ENCODE results near the gene NINL. TPM values are rescaled to one million over a fixed set of nuclear protein-coding genes. Genes with fewer than 3 reads are reported as not detected.
"Not testable (repeated sequence)": the region's sequence is repeated elsewhere in the genome, so short reads cannot be mapped to it uniquely, and the experiment has no call there.

The NINL gene
- total RNA-seq, 1 donor from 2014 or later: 5.0 TPM

- DNase-seq (ENCODE audit: low spot score): no peak
Observed at GRCh38 chr20:25486377-25486776, 99.0 kb downstream of the NINL start.

- no peak for DNase-seq (ENCODE audit: low spot score)
Observed at GRCh38 chr20:25485872-25486271, 99.5 kb downstream of the NINL start.

DNA sequence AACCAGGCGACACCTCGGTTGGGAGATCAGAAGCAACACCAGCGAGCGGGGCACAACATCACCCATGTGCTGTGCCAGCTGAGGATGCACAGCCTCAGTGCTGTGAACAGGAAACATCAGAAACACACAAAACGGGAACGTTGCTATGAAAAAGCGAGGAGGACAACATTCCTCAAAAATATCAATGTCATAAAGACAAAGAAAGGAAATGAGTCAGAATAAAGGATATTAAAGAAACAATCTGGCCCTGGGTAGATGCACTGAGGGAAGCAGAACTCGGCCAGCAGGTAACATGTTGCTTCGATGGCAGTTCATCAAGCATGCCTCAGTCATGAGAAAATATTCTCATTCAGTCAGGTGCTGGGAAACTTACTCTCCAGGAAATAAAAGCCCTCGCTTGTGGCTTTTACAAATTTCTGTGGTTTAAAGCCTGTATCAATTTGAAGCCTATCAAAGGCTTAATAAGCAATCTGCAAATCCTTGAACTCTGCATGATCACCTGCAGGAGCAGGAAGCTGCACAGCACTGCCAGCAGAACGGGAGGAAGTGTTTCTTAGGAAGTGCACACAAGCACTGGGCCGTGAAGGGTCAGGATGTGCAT lies 100.3 kb downstream of the NINL start:
- DNase-seq (ENCODE audit: low spot score): no peak

DNA sequence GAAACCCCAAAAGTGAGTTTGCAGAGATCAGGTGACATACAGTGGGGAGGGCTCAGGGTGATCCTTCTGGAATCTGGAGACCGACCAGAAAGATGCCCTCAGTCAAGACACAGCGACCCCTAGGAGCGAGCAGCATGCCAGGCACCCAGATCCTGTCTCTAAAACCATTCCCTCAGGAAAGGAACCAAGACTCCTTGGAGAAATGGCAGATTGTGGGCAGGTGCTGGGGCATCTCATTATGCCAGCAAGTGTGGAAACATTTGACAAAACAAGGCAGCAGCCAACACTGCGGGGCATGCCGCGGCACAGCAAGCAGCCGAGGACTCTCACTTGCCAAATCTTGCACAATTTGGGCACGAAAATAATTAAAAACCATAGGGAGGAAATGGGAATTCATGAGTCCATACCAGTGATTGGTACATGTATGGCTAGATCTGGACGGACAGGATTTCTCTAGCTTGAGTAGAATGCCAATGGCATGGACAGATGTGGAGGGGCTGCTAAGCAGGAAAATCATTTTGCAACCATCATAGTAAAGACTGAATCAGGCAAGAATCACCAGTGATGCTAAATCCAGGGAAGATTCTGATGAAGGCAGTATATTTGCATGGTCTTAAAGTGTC lies 101.0 kb downstream of the NINL start:
- no peak for DNase-seq (ENCODE audit: low spot score)

GRCh38 chr20:25483431-25484132 lies 101.7 kb downstream of the NINL start:
- no peak for DNase-seq (ENCODE audit: low spot score)

DNA sequence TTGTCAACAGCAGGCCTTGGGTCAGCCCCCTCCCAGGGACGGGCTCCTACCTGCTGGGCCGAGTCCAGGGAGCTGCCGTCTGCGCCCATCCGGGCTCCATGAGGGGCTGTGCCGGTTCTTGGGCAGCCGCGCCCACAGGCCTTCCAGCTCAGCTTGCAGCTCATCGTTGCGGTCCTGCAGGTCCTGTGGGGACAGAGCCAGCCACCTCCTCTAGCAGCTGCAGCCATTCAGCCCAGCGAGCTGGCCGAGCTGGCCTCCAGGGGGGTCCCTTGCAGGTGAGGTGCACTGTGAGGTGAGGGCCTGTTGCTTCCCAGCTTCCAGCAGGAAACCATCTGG lies 103.4 kb downstream of the NINL start:
- no peak for DNase-seq (ENCODE audit: low spot score)

DNA sequence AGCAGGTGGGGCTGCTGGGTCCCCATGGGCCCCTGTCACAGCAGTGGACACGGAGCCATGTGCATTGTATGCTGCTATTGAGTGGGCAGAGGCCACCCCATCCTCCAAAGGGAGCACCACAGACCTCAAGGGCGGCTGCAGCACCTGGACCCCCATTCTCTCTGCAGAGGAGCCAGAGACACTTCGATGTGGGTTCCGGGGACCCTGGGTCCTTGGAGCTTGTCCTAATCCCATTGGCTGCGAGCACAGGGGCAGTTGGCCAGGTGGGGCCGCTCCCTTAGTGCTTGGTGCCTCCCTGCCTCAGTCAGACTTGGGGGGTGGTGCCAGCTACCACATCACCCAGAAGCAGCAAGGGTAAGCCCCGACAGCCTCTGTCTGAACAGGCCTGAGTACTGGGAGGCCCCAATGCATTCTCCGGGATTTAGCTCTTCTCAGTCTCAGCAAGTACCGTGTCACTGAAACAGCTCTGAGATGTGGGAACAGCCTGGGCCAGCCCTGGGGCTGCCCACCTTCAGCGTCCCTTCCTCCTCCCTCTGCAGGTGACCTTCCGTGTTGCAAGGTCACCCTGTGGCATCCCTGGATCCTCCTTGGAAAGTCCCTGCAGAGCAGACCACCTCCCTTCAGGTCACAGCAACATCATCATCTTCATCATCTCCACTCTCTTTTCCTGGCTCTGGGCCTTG lies 104.0 kb downstream of the NINL start:
- DNase-seq (ENCODE audit: low spot score): no peak

- DNase-seq (ENCODE audit: low spot score): no peak
Observed at GRCh38 chr20:25480797-25481196, 104.5 kb downstream of the NINL start.

GRCh38 chr20:25480156-25480555 lies 105.2 kb downstream of the NINL start:
- DNase-seq (ENCODE audit: low spot score): no peak

- DNase-seq (ENCODE audit: low spot score): no peak
Observed at GRCh38 chr20:25479638-25480037, 105.7 kb downstream of the NINL start.

DNA sequence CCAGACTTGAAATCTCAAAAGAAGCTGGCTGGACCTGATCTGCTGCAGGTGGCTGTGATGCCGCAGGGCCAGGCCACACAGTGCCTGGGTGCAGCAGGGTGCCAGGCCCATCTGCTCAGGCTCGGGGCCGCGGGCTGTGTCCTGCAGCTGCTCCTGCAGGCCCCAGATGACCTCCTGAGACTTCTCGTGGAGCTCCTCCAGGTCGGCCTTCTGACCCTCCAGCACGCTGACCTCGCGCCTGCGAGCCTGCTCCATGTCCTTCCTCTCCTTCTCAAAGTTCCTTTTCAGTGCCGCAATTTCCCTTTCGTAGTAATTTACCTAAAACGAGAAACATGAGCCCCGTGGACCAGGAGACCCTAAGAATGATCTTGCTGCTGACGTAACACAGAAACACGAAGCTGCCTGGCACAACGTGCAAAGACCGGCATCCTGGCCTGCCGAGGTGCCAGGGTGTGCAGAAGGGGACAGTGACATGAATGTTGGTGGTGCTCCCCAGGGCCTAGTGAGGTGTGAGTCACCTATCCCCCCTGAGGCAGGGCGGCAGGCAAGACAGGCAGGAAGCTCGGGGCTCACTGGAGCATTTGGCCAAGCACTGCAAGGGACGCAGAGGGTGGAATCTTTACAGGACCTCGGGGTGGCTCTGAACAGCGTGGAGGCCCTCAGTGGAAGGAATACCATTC lies 106.3 kb downstream of the NINL start:
- no peak for DNase-seq (ENCODE audit: low spot score)

- no peak for DNase-seq (ENCODE audit: low spot score)
Observed at GRCh38 chr20:25477014-25477882, 108.1 kb downstream of the NINL start.

GRCh38 chr20:25476106-25477013 lies 109.0 kb downstream of the NINL start:
- DNase-seq (ENCODE audit: low spot score): no peak

GRCh38 chr20:25473297-25473696 lies 112.0 kb downstream of the NINL start:
- not testable (repeated sequence) for DNase-seq (ENCODE audit: low spot score)

- no peak for DNase-seq (ENCODE audit: low spot score)
Observed at GRCh38 chr20:25471020-25471419, 114.3 kb downstream of the NINL start.

GRCh38 chr20:25470045-25470444 lies 115.3 kb downstream of the NINL start:
- DNase-seq (ENCODE audit: low spot score): no peak

DNA sequence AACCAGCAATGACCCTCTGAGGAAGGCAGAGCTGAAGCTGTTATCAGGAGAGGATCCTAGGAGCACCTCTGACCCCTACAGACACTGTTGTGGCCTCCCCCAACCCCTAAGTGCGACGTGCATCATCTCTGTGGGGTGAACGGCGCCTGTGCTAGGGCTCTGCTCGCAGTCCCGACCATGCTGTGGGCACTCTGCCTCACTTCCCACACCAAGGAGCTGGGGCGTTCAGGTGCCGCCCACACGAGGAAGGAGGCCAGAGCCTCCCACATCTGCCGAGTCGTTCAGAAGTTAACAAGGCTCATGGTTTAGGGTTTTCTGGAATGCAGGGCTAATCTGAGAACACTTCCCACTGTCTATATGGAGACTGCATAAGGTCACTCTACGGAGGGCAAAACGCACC lies 115.8 kb downstream of the NINL start:
- DNase-seq (ENCODE audit: low spot score): no peak

GRCh38 chr20:25468126-25469075 lies 116.9 kb downstream of the NINL start:
- no peak for DNase-seq (ENCODE audit: low spot score)

All from mesenteric fat pad (tissue), 1 donor.